ENCODE data around the gene GPBP1.
"Not testable (repeated sequence)": the region's sequence is repeated elsewhere in the genome, so short reads cannot be mapped to it uniquely, and the experiment has no call there.

Gene GPBP1, protein sequence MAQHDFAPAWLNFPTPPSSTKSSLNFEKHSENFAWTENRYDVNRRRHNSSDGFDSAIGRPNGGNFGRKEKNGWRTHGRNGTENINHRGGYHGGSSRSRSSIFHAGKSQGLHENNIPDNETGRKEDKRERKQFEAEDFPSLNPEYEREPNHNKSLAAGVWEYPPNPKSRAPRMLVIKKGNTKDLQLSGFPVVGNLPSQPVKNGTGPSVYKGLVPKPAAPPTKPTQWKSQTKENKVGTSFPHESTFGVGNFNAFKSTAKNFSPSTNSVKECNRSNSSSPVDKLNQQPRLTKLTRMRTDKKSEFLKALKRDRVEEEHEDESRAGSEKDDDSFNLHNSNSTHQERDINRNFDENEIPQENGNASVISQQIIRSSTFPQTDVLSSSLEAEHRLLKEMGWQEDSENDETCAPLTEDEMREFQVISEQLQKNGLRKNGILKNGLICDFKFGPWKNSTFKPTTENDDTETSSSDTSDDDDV

DNA sequence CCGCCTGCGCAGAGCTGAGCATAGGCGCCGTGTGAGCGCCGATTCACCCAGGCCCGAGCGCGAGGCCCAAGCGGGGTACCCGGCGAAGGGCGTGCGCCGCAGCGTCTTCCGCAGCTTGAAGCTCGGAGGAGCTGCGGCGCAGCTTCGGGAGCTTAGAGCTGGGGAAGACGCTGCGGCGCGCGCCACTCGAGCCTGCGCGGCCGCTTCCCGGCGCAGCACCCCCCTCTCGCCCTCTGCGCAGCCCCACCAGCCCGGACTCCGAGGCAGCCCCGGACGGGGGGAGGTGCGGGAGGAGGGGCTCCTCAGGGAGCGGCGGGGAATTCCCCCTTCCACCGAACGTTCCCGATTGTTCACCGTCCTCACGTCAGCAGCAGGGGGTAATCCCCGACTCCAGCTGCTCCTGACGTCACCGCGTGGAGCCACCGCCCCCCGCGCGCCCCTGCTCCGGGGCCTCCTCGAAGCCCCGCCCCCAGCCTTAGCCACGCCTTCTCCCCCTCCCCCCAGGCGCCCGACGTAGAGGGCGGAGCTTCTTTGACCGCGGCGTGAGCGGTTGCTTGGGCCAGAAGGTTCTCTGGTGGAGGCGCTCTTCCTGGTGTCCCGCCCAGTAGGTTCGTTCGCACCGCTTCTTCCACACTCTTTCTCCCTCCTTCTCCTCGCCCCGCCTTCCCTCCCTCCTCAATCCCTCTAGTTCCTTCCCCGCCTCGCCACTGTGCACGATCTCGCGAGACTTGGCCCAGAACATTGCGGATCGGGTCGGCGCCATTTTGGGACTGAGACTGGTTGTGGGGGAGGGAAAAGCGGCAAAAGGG, at the start of gene GPBP1:
GPBP1 (plus strand) TSS at position 741 of the 809 bp plus-strand sequence. CDS start 40,072 bp downstream, outside the sequence.
- peak; percentile 85 for FAIRE-seq

DNA sequence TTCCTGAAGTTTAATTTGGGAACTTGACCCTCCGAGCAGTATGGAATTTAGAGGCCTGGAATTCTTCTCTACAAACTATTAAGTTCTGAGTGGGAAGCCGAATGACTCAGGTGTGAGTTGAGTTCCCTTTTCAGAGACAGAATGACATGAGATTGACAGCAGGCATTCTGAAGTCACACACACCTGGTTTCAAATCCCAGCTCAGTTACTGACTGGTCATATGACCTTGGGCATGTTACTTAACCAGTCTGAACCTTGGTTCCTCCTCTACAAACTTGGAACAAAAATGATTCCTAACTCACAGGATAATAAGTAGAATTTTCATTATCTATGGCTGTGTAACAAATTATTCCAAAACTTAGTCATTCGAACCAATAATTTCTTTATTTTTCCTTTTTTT, 45.5 kb upstream of the GPBP1 start:
- no peak for FAIRE-seq

DNA sequence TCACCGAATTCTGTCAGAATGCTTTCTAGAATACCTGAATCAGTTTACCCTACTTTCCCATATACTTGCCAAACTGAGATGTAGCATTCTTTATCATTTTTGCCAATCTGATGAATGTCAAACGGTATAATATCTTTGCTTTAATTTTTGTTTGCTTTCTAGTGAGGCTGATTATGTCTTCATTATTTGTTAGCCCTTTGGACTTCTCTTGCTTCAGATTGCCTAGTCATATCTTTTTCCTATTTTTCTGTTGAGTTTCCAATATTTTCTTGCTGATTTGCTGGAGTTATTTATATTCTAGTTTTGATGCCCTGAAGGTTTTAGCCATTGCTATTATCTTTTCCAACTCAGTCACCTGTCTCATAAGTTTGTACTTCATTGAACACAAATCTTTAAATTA, 40.3 kb upstream of the GPBP1 start:
- no peak for FAIRE-seq

DNA sequence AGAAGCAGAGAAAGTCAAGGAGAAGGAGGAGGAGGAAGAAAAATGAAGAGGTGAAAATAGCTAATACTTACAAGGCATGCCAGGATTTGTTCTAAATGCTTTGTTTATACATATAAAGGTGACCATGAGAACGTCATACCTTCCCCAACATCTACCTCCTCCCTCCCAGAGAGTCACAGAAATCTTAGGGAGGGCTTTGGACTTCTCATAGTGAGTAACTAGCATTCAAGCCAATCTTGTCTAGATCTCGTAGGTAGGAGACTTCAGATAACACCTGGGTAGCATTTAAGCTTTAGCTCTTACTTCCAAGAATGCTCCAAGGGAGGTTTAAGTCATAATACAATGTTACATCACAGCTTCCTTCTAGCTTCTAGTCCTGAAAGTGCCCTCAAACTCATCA, 36.5 kb upstream of the GPBP1 start:
- no peak for FAIRE-seq

DNA sequence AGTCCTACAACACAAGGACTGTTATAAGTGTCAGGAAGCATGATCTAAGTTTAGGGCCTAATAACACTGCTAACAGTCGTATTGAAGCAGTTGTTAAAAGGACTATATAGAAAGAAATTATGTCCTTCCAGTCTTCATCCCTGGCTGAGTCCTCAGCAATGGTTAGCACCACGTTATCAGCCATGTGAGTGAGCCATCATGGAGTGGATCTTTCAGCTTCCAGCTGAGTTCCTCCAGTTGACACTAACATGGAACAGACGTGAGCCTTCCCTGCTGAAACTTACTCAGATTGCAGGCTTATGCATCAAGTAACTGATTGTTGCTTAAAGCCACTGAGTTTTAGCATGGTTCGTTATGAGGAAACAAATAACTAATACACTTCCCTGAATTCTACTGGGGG, 21.5 kb upstream of the GPBP1 start:
- no peak for FAIRE-seq

DNA sequence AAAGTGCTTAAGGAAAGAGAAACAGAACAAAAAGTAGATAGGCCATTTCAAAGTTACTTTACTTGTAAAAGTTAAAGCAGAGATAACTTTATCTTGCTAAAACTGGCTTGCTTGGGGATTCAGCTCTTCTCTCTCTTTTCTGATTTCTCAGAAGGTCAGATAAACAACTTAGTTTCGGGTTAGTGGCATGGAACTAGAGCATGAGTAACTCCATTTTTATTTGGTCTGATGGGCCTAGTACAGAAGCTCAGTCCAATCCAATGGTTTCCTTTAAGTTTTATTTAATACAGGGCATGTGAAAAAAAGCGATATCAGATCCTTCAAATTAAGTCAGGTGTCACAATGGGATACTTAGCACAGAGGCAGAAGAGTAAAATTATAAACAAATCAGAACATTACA, 18.8 kb upstream of the GPBP1 start:
- FAIRE-seq: no peak

DNA sequence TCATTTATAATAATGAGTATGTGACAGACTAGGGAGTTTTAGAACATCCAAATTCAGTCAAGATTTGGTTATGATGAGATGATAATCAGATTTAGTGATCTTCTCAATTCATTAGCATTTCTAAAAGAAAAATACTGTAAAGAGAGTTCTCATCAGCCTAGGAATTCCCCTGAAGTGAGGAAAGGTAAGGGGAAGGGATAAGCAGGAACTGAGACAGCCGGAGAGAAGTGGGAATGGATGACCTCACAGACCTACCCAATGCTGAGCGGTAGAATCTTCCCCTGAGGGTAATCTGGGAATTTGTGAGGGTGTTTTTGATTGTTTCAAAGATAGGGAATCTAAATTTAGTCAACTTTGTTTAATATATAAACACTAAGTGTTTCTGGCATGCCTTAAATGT, 16.7 kb upstream of the GPBP1 start:
- no peak for FAIRE-seq

DNA sequence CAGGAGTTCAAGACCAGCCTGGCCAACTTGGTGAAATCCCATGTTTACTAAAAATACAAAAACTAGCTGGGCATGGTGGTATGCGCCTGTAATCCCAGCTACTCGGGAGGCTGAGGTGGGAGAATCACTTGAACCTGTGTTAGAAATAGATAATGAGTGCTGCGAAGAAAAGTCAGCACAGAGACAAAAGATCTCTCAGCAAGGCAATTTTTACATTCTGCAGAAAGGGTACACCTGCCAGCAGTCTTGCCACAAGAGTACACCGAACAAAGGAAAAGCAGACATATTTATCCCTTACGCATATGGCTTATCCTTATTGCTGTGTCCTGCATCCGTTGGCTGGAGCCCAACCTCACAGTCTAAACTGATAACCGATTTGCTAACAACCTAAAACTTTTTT, 16.2 kb upstream of the GPBP1 start:
- no peak for FAIRE-seq

DNA sequence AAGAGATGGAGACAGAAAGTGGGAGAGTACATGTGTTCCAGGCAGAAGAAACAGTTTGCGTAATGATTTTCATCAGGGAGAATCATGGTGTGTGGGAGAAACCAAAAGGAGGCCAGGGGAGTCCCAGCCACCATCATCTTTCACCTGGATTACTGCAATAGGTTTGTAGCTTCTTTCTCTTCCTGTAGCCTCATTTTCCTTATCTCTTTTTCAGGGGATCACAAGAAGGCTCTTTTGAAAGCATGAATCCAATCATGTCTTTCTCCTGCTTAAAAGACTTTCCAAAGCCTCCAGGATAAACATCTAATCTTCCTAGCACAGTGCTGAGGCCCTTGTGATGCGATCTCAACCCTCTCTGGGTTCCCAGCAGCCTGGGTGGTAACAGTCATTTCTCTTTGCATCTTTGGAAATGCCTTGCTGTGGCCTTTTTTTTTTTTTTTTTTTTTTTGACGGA, 10.3 kb upstream of the GPBP1 start:
- no peak for FAIRE-seq

DNA sequence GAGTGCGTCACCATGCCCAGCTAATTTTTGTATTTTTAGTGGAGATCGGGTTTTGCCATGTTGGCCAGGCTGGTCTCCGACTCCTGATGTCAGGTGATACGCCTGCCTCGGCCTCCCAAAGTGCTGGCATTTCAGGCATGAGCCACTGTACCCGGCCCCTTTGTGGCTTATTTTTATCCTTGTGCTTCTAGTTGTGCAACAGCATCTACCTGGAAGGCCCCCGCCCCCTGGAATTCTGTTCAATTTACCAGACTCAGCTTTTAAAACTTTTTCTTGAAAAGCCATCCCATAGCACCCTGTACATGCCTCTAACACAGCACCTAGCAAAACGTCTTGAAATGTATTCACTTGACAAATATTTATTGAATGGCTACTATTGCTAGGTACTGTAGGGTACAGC, 9.7 kb upstream of the GPBP1 start:
- FAIRE-seq: no peak

DNA sequence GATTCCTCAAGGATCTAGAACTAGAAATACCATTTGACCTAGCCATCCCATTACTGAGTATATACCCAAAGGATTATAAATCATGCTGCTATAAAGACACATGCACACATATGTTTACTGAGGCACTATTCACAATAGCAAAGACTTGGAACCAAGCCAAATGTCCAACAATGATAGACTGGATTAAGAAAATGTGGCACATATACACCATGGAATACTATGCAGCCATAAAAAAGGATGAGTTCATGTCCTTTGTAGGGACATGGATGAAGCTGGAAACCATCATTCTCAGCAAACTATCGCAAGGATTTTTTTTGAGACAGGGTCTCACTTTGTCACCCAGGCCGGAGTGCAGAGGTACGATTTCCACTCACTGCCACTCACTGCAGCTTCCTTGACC, 8.7 kb upstream of the GPBP1 start:
- FAIRE-seq: not testable (repeated sequence)

DNA sequence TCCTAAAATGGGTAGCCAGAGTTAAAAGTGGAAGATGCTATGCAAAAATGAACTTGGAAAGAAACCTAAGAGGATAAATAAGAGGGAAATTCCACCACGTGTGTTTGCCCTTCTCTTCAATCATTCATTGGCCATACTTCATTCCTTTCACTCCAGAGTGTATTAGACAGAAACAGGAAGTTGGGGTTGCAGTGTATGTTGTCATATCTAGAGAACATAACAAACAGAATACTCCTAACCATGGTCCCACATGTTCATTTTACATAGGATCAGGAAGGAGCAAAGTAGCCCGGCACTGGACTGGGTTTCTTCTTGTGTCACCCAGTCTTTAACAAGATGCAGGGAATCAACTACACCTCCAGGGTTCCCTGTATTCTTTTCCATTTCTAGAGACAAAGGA, 7.6 kb upstream of the GPBP1 start:
- no peak for FAIRE-seq

DNA sequence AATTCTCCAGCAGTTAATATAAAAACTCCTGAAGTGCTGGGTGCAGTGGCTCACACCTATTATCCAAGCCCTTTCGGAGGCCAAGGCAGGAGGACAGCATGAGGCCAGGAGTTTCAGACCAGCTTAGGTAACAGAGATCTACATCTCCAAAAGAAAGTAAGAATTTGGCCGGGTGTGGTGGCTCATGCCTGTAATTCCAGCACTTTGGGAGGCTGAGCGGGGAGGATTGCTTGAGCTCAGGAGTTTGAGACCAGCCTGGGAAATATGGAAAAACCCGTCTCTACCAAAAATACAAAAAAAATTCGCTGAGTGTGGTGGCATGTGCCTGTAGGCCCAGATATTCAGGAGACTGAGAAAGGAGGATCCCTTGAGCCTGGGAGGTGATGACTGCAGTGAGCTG, 6.7 kb upstream of the GPBP1 start:
- FAIRE-seq: no peak

DNA sequence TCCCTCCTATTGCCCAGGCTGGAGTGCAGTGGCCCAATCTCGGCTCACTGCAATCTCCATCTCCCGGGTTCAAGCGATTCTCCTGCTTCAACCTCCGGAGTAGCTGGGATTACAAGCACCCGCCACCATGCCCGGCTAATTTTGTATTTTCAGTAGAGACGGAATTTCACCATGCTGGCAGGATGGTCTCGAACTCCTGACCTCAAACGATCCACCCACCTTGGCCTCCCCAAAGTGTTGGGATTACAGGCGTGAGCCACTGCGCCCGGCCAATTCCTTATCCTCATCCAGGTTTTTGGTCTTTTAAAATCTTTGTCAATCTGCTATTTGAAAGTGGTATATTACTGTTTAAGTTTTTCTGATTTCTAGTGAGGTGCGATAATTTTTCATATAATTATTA, 3.7 kb upstream of the GPBP1 start:
- FAIRE-seq: not testable (repeated sequence)

DNA sequence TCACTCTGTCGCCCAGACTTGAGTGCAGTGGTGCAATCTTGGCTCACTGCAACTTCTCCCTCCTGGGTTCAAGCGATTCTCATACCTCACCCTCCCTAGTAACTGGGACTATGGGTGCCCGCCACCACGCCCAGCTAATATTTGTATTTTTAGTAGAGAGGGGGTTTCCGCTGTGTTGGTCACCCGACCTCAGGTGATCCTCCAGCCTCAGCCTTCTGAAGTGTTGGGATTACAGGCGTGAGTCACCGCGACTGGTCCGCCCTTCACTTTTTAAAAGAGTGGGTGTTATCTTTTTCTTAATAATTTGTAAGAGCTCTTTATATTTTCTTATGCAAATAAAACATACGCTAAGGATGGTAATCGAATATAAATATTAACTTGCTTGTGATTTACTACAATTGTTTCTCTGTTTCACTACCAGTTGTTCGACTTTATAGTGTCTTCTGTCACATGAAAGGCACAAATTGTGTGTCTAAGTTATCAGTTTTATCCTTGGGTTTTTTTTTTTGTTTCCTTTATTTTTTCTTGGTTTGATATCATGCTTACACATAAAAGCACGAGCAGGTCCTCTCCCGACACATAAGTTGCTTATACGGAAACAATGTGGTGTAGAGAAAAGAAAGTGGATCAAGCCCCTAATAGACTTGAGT, 1.9 kb upstream of the GPBP1 start:
- no peak for FAIRE-seq

DNA sequence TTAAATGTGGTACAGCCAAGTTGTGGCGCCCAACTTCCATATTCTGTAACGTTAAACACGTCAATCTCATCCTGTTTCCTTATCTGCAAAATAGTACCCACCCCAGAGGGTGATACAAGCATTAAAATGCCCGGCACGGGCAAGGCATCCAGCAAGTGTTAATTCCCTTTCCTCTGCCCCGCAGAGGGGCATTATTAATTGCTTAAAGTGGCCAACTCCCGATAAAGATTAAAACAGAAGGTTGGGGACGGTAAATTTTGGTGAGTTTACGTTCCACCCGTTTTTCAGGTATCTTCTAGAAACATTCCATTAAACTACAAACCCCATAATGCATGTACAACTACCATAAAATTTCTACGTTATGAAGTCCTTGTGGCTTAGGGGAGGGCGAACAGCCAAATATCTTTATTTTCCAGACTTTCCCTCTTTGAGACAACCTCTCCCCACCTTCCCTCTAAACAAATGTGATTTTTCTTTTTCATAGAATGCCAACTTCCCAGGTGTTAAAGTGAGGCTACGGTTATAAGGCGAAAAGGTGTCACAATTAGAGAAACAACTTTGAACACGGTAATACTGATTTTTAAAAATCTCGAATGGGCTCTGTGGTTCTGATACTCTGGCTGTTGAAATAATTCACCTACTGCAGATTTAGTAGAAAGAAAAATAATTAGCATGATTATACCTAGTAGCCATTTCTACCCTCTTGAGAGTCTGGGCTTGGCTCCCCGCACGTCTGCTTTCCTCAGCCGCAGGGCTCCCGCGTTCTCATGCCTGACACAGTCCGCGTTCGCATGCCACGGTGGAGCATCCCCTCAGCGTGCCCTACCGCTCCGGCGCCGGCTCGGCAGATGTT, 1.2 kb upstream of the GPBP1 start:
- FAIRE-seq: no peak

DNA sequence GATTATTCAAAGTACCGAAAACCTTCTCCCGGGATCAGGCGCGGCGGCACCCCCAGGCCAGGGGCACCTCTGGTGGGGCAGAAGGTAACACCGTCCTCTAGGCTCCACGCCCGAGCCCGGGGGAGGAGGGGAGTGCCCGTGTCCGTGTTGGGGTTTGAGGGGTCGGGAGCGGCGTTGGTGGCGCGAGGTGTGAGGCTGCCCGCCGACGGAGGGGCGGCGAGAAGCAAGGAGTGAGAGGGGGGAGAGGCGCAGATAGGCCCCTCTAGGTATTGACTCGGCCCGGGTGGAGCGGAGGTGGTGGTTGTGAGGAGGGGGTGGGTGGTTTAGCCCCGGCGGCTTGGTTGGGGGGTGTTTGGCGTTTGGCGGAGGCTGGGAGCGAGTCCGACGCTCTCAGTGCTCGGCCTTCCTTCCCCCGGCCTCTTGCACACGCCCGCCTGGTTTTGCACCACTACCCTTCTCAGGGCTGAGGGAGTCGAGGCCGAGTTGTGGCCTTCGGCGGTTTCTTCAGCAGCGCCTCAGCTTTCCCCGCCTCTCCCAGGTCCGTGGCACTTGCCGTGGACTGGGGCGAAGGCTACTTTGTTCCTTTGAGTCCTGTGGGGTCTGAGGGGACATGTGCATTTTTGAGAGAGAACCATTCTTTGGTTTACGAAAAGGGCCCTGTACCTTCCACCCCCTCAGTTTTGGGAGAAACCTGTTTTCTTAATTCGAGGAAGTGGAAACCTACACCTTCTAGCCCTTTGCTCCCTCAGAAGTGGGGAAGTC, 450 bp downstream of the GPBP1 start:
- FAIRE-seq: no peak

DNA sequence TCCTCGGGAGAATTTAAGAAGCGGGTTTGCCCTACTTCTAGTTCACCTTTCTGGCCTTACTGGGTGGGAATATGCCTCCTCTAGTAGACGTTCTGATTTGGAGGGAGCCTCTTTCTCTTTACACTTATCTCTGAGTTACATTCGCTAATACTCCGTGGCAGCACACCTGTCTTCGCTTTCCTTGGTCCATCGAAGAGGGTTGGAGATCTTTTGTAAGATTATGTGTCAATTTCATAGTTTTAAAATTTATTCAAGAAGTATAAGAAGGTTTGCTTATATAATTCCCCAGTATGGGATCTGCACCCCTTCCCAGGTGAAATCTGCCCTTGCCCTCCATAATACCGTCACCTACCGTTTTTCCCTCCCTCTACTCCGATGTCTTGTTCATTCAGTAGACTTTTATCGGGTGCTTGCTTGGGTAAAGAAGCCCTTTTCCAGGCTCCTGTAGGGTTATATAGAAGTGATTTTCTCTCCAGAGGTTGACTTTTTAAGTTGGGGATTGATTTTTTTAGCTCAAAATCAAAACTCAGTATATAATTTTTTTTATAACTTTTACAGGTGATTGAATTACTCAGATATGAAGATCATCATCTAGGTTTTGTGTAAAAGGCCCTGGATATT, 1.1 kb downstream of the GPBP1 start:
- FAIRE-seq: no peak

DNA sequence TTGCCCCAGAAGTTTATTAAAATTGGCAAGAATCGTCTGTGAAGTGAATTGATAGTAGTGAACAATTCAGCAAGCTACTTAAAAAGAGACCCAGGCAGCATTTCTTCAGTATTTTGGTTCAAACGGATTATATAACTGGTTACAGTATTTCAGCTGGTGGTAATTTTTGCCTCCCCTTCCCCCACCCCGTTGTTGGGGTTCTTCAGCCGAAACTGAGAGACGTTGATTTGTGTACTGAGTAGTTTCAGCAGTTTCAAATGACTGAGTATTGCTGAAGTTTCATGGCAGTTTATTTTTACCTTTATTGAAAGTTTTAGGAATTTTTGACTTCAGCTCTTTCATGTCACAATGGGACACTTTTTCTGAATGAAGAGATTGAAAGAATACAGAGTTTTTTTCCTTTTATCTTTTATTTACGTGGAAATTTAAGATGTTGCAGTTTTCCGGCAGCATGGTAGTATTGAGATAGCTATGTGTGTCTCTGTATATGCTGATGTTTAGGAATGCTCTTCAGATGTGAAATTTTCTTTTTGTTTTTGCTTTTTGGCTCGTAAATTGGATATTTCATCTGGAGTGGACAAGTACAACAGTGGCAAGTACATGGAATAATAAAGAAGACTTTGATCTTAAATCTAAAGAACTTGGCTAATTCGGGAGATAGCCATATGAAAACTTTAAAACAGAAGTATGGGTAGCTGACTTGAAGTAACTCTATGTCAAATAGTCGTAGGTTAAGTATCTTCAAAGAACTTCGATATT, 1.9 kb downstream of the GPBP1 start:
- FAIRE-seq: no peak

DNA sequence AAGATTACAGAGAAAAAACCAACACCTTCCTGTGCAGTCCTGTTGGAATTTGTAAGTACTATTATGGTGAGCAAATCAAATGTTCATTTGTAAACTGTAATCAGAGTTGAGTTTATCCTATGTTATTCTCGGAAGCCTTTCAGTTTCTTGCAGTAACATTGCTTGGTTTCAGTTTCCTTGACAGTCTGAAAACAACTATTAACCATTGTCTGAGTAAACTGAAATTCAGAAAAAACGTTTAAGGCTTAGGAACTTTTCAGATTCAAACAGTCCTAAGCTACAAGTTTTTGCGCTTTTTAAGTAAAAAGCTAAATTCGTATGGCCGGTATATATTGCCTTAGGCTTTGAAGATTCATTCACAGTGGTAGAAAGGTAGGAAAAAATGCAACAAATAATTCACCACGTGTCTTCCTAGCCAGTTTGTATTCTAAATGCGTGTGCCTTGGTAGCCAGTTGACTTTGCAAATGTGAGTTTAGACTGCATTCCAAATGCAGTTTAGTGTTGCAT, 2.5 kb downstream of the GPBP1 start:
- FAIRE-seq: no peak
